B cell (primary cell): ENCODE measurements around the gene SOHLH1. TPM values are rescaled to one million over a fixed set of nuclear protein-coding genes. Genes with fewer than 3 reads are reported as not detected.

Experiments used
- ATAC-seq: fragments of 200-7000 bp; cut with Tn5 transposase; one replicate; pipeline ENCODE4 v1.10.0; 2021; ENCODE audit warnings: low read depth, mild to moderate bottlenecking, moderate number of reproducible peaks, moderate library complexity
- CTCF ChIA-PET: fragments of 350-600 bp; sonication (Branson Sonifier 250); formaldehyde crosslinking; loops from one replicate; lab custom pipeline; 2021; ENCODE audit warnings: antibody characterized with exemption, inconsistent platforms; lab: Charles Lee
- POLR2A ChIA-PET: fragments of 350-600 bp; sonication (Branson Sonifier 250); formaldehyde crosslinking; loops from one replicate; lab custom pipeline; 2021; ENCODE audit warnings: antibody characterized with exemption; lab: Charles Lee
- DNase-seq: peaks from one replicate; pipeline ENCODE4 v3.0.0; 2013
- H2AFZ ChIP-seq: 2 replicates; pipeline ENCODE4 v1.6.1; 2012; ENCODE audit warnings: mild to moderate bottlenecking, low read depth, low read length; ENCODE audit not compliant: insufficient read depth, poor library complexity, severe bottlenecking
- H3K27ac ChIP-seq, 2 donors: 1 replicate in 1 of 2; 2 replicates in 1 of 2; pipeline ENCODE4 v1.5.1; 2012 to 2013; ENCODE audit warnings: low read length in 2 of 2, mild to moderate bottlenecking in 2 of 2, moderate library complexity in 1 of 2
- H3K27me3 ChIP-seq, 4 experiments: fragments of 200-600 bp in 1 of 4; sonication (generic) in 1 of 4; replicated peaks in 1 of 4; 1 replicate in 2 of 4; 2 replicates in 2 of 4; pipeline versions ENCODE4 v1.6.1 to v1.7.0; 2013 to 2016; ENCODE audit warnings: low read length in 3 of 4, mild to moderate bottlenecking in 2 of 4, mixed read lengths in 1 of 4, moderate library complexity in 1 of 4; ENCODE audit not compliant: insufficient read depth in 4 of 4, control insufficient read depth in 3 of 4; ENCODE audit errors: control extremely low read depth in 1 of 4
- H3K36me3 ChIP-seq, 2 experiments: replicated peaks in 1 of 2; 1 replicate in 1 of 2; 2 replicates in 1 of 2; pipeline versions ENCODE4 v1.6.1 to v1.7.1; 2013; ENCODE audit warnings: low read length in 1 of 2; ENCODE audit not compliant: insufficient read depth in 2 of 2, control insufficient read depth in 1 of 2; ENCODE audit errors: control extremely low read depth in 1 of 2, extremely low read depth in 1 of 2
- H3K4me1 ChIP-seq, 2 donors: fragments of 200-600 bp in 1 of 2; sonication (generic) in 1 of 2; 1 replicate in 1 of 2; 2 replicates in 1 of 2; pipeline versions ENCODE4 v1.5.1 to v1.6.1; 2013 to 2017; ENCODE audit warnings: low read length in 2 of 2; ENCODE audit not compliant: control insufficient read depth in 2 of 2, insufficient read depth in 2 of 2
- H3K4me2 ChIP-seq: replicated peaks from 2 replicates; pipeline ENCODE3; 2012; ENCODE audit warnings: mild to moderate bottlenecking, low read depth, low read length; ENCODE audit not compliant: poor library complexity, severe bottlenecking
- H3K4me3 ChIP-seq, 5 experiments: fragments of 200-600 bp in 1 of 5; sonication (generic) in 1 of 5; 1 replicate in 3 of 5; 2 replicates in 2 of 5; pipeline versions ENCODE4 v1.5.1 to v1.7.0; 2011 to 2016; ENCODE audit warnings: low read length in 4 of 5, mild to moderate bottlenecking in 4 of 5, low read depth in 2 of 5, control low read depth in 1 of 5, moderate library complexity in 1 of 5; ENCODE audit not compliant: insufficient read depth in 1 of 5; ENCODE audit errors: control extremely low read depth in 1 of 5, extremely low read depth in 1 of 5
- H3K79me2 ChIP-seq: fragments of 200-600 bp; sonication (generic); one replicate; pipeline ENCODE4 v1.6.0; 2016; ENCODE audit warnings: low read length; ENCODE audit not compliant: control insufficient read depth, insufficient read depth
- H3K9ac ChIP-seq: fragments of 200-600 bp; sonication (generic); 2 replicates; pipeline ENCODE4 v1.6.1; 2017; ENCODE audit warnings: mild to moderate bottlenecking, low read length, moderate library complexity
- H3K9me3 ChIP-seq, 3 donors: one replicate each; pipeline versions ENCODE4 v1.6.1 to v1.7.1; 2013; ENCODE audit warnings: low read length in 2 of 3; ENCODE audit not compliant: control insufficient read depth in 2 of 3, insufficient read depth in 1 of 3; ENCODE audit errors: control extremely low read depth in 1 of 3
- H4K20me1 ChIP-seq: 2 replicates; pipeline ENCODE4 v1.6.0; 2012; ENCODE audit warnings: mild to moderate bottlenecking, low read length; ENCODE audit not compliant: insufficient read depth, control insufficient read depth, poor library complexity, severe bottlenecking
- H3K27ac Mint-ChIP-seq: one replicate; pipeline ENCODE4 v1.8.0; 2021; ENCODE audit warnings: mixed read lengths
- H3K27me3 Mint-ChIP-seq: one replicate; pipeline ENCODE4 v1.8.0; 2021; ENCODE audit warnings: mixed read lengths
- H3K4me1 Mint-ChIP-seq: one replicate; pipeline ENCODE4 v1.8.0; 2021; ENCODE audit warnings: mixed read lengths
- H3K4me3 Mint-ChIP-seq: one replicate; pipeline ENCODE4 v1.8.0; 2021; ENCODE audit warnings: mixed read lengths
- H3K9me3 Mint-ChIP-seq: one replicate; pipeline ENCODE4 v1.8.0; 2022; ENCODE audit warnings: mixed read lengths; ENCODE audit not compliant: insufficient read depth
- EZH2 ChIP-seq: IDR thresholded peaks from 2 replicates; pipeline ENCODE4 v1.6.1; 2012; ENCODE audit warnings: borderline replicate concordance, low read depth, mild to moderate bottlenecking, moderate library complexity, low read length; ENCODE audit not compliant: insufficient read depth, poor library complexity, severe bottlenecking
- WGBS: methylation state at CpG from one replicate; pipeline ENCODE4 v1.1.5; 2013; ENCODE audit warnings: missing lambda C conversion rate; ENCODE audit not compliant: insufficient coverage; 5-methylcytosine and 5-hydroxymethylcytosine counted together
- intact Hi-C: fragments of 100-400 bp; cut with micrococcal nuclease; formaldehyde crosslinking; loops from one replicate; pipeline ENCODE4 v1.10.0; 2022
- polyA plus RNA-seq: library from polyadenylated mRNA; depleted of rRNA; stranded (reverse); fragments of >200 nt; gene quantifications from 2 replicates; pipeline ENCODE4 v1.2.3, GENCODE V29; 2012
- total RNA-seq, 2 donors: library from RNA; stranded (reverse); fragments of 120-200 nt in 1 of 2; gene quantifications; 1 replicate in 1 of 2; 2 replicates in 1 of 2; pipeline versions ENCODE4 v1.2.3 to v1.2.4, GENCODE V29; 2013 to 2022
- TF ChIP-seq, protein P1 (sequence below): fragments of 200-600 bp; IDR thresholded peaks from one replicate; pipeline ENCODE4 v1.8.0; 2022; ENCODE audit warnings: antibody characterized with exemption, mild to moderate bottlenecking

The SOHLH1 gene
- total and polyA plus RNA-seq, 2 donors (not counting 1 experiment from before 2014, with no cell fraction given), result not detected

GRCh38 chr9:135650408-135650807 lies 48.9 kb downstream of the SOHLH1 start:
- Histone ChIP-seq H3K4me2 (no peak overlapping the region), H3K27me3 (no peaks in the 10 kb centered on the region), H3K36me3 (no peaks in the 10 kb centered on the region), H2AFZ (no peak overlapping the region), H3K9ac (no peak overlapping the region), H3K4me1 (no peaks in the 10 kb centered on the region), H3K9me3 (peaks cover 0 to 23% (median 18%) of the 10 kb centered on the region in 3 donors), H3K79me2 (no peaks in the 10 kb centered on the region), H3K4me3 (no peak overlapping the region), H4K20me1 (no peaks in the 10 kb centered on the region), H3K27ac (no peak overlapping the region)
- TF ChIP-seq, protein P1, sequence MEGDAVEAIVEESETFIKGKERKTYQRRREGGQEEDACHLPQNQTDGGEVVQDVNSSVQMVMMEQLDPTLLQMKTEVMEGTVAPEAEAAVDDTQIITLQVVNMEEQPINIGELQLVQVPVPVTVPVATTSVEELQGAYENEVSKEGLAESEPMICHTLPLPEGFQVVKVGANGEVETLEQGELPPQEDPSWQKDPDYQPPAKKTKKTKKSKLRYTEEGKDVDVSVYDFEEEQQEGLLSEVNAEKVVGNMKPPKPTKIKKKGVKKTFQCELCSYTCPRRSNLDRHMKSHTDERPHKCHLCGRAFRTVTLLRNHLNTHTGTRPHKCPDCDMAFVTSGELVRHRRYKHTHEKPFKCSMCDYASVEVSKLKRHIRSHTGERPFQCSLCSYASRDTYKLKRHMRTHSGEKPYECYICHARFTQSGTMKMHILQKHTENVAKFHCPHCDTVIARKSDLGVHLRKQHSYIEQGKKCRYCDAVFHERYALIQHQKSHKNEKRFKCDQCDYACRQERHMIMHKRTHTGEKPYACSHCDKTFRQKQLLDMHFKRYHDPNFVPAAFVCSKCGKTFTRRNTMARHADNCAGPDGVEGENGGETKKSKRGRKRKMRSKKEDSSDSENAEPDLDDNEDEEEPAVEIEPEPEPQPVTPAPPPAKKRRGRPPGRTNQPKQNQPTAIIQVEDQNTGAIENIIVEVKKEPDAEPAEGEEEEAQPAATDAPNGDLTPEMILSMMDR, result no peak
- no peak for TF ChIP-seq EZH2
- WGBS, result 90% methylated on average over 15 of the region's 17 CpGs
- no peak overlapping the region for H3K4me3 Mint-ChIP-seq
- CTCF ChIA-PET, result no interaction called here
- DNase-seq, result no peak
- ATAC-seq, result no peak
- peaks cover 8% of the 10 kb centered on the region for H3K27me3 Mint-ChIP-seq
- H3K9me3 Mint-ChIP-seq, result peaks cover 11% of the 10 kb centered on the region
- H3K4me1 Mint-ChIP-seq, result no peaks in the 10 kb centered on the region
- no peak overlapping the region for H3K27ac Mint-ChIP-seq
- intact Hi-C loops, result no loop called here
- POLR2A ChIA-PET, result no interaction called here

DNA sequence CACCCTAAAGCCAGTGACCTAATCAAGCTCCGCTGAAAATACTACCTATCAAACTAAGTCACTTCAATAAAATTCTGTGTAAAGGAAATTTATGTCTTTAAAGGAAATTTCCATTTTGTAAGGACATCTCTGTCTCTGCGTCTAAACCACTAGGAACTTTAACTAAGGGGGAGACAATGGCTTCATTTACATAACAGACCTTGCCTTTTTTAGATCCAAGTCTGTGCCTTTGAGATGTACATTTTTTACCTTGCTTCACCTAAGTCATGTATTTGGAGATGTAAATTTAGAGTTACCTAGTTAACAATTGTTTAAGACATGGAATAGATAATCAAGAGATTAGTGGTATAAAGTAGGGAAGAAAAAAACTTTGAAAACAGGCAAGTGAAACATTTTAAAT lies 49.8 kb downstream of the SOHLH1 start:
- H3K27ac ChIP-seq, result no peak overlapping the region
- no peaks in the 10 kb centered on the region for H3K4me1 ChIP-seq
- H3K9me3 ChIP-seq, result peaks cover 0 to 31% (median 26%) of the 10 kb centered on the region in 3 donors
- DNase-seq (no peak), ATAC-seq (no peak)
- ChIA-PET POLR2A (no interaction called here), CTCF (no interaction called here)
- no peaks in the 10 kb centered on the region for H3K27me3 ChIP-seq
- H4K20me1 ChIP-seq, result no peaks in the 10 kb centered on the region
- no peak for TF ChIP-seq EZH2
- TF ChIP-seq, protein P1, result no peak
- Mint-ChIP-seq H3K4me3 (no peak overlapping the region), H3K27me3 (peaks cover 3% of the 10 kb centered on the region), H3K27ac (no peak overlapping the region), H3K9me3 (peaks cover 19% of the 10 kb centered on the region), H3K4me1 (no peaks in the 10 kb centered on the region)
- H3K79me2 ChIP-seq, result no peaks in the 10 kb centered on the region
- no peak overlapping the region for H3K4me2 ChIP-seq
- H2AFZ ChIP-seq, result no peak overlapping the region
- no peaks in the 10 kb centered on the region for H3K36me3 ChIP-seq
- intact Hi-C loops, result no loop called here
- no CpG with 5 or more reads among the region's 2 CpGs for WGBS
- no peak overlapping the region for H3K9ac ChIP-seq
- no peak overlapping the region for H3K4me3 ChIP-seq
